GM12878 (cell line): ENCODE results near the gene CCDC18. TPM values are rescaled to one million over a fixed set of nuclear protein-coding genes. Genes with fewer than 3 reads are reported as not detected.

Experiments
- ATAC-seq: fragments of 200-7000 bp; cut with Tn5 transposase; 3 replicates; pipeline ENCODE4 v1.9.1; 2020; ENCODE audit warnings: mild to moderate bottlenecking, moderate library complexity
- BruUV-seq: library from RNA; stranded (reverse); fragments of 400-500 nt; replicated peaks from 2 replicates; lab custom pipeline; 2021; lab: Mats Ljungman, UMichigan
- CTCF ChIA-PET: fragments of 300-600 bp; sonication (Branson Sonifier 250); formaldehyde crosslinking; extraction: SDS; loops from one replicate; lab custom pipeline; 2021; ENCODE audit warnings: inconsistent platforms; lab: Yijun Ruan, JAX
- POLR2A ChIA-PET: fragments of 350-600 bp; formaldehyde crosslinking; extraction: SDS; loops from one replicate; lab custom pipeline; 2021; ENCODE audit warnings: inconsistent platforms; lab: Charles Lee
- RAD21 ChIA-PET: fragments of 300-600 bp; sonication (Branson Sonifier 250); formaldehyde crosslinking; loops from one replicate; lab custom pipeline; 2023; ENCODE audit warnings: antibody characterized with exemption; ENCODE audit not compliant: unreplicated experiment; lab: Charles Lee
- SMC1A ChIA-PET: fragments of 300-600 bp; sonication (Branson Sonifier 250); formaldehyde crosslinking; loops from one replicate; lab custom pipeline; 2023; ENCODE audit not compliant: unreplicated experiment, uncharacterized antibody; lab: Charles Lee
- DNase-seq: peaks from one replicate; pipeline ENCODE4 v3.0.0-alpha.2; 2011; ENCODE audit warnings: low read depth, low spot score
- FAIRE-seq: peaks from 3 replicates; lab custom pipeline; 2011; peaks lifted over from hg19 to GRCh38; lab: Jason Lieb, UNC
- H2AFZ ChIP-seq: 2 replicates; pipeline ENCODE4 v1.6.0; 2011; ENCODE audit warnings: low read depth, low read length, control low read depth; ENCODE audit not compliant: control insufficient read depth
- H3K27ac ChIP-seq: 2 replicates; pipeline ENCODE4 v1.5.1; 2011; ENCODE audit warnings: control low read depth; ENCODE audit not compliant: control insufficient read depth, insufficient read depth
- H3K27me3 ChIP-seq, 2 experiments: replicated peaks in 1 of 2; 2 replicates each; pipeline versions ENCODE4 v1.6.0 to v1.6.1; 2011; ENCODE audit warnings: low read length in 1 of 2; ENCODE audit not compliant: control insufficient read depth in 2 of 2, insufficient read depth in 2 of 2
- H3K36me3 ChIP-seq, 2 experiments: 2 replicates each; pipeline ENCODE4 v1.5.1; 2011; ENCODE audit warnings: low read length in 1 of 2; ENCODE audit not compliant: control insufficient read depth in 2 of 2, insufficient read depth in 2 of 2
- H3K4me1 ChIP-seq: 2 replicates; pipeline ENCODE4 v1.6.1; 2011; ENCODE audit warnings: mild to moderate bottlenecking, low read length, moderate library complexity, mixed read lengths; ENCODE audit not compliant: control insufficient read depth, insufficient read depth
- H3K4me2 ChIP-seq: 2 replicates; pipeline ENCODE4 v1.6.0; 2011; ENCODE audit warnings: control low read depth; ENCODE audit not compliant: control insufficient read depth, insufficient read depth
- H3K4me3 ChIP-seq: fragments of 200-600 bp; sonication (generic); 2 replicates; pipeline ENCODE4 v1.5.1; 2016
- H3K79me2 ChIP-seq: 2 replicates; pipeline ENCODE4 v1.6.0; 2011; ENCODE audit warnings: low read length; ENCODE audit not compliant: control insufficient read depth, insufficient read depth
- H3K9ac ChIP-seq: 2 replicates; pipeline ENCODE4 v1.8.0; 2011; ENCODE audit warnings: low read length, control low read depth, mixed read lengths; ENCODE audit not compliant: control insufficient read depth, insufficient read depth
- H3K9me3 ChIP-seq: replicated peaks from 3 replicates; pipeline ENCODE4 v1.5.1; 2011; ENCODE audit warnings: mild to moderate bottlenecking, low read length; ENCODE audit not compliant: control insufficient read depth, insufficient read depth
- H4K20me1 ChIP-seq: 2 replicates; pipeline ENCODE4 v1.6.0; 2011; ENCODE audit not compliant: control insufficient read depth, insufficient read depth
- BCL11A ChIP-seq: IDR thresholded peaks from 2 replicates; pipeline ENCODE4 v1.6.1; 2011; ENCODE audit warnings: low read depth, low read length
- CBX3 ChIP-seq: fragments of 200-600 bp; sonication (generic); IDR thresholded peaks from 2 replicates; pipeline ENCODE4 v1.6.1; 2016; ENCODE audit warnings: low read depth, borderline replicate concordance
- CHD4 ChIP-seq: fragments of 200-600 bp; sonication (generic); IDR thresholded peaks from 2 replicates; pipeline ENCODE4 v1.6.1; 2016; ENCODE audit warnings: mild to moderate bottlenecking
- ETV6 ChIP-seq, 2 experiments: fragments of 450-650 bp in 1 of 2; IDR thresholded peaks in 1 of 2; conservative IDR thresholded peaks in 1 of 2; 2 replicates each; pipeline ENCODE4 v1.6.1; 2014; ENCODE audit warnings: antibody characterized with exemption in 1 of 2, borderline replicate concordance in 1 of 2, low read depth in 1 of 2, mild to moderate bottlenecking in 1 of 2, moderate library complexity in 1 of 2
- MXI1 ChIP-seq: fragments of 150-350 bp; IDR thresholded peaks from 2 replicates; pipeline ENCODE4 v1.6.1; 2011; ENCODE audit warnings: low read depth, mild to moderate bottlenecking, inconsistent platforms, low read length, improper control_type of control experiment
- MYB ChIP-seq: fragments of 150-350 bp; IDR thresholded peaks from 2 replicates; pipeline ENCODE4 v1.6.1; 2014; ENCODE audit warnings: mild to moderate bottlenecking, low read depth, low read length, borderline replicate concordance
- NRF1 ChIP-seq: conservative IDR thresholded peaks from 2 replicates; pipeline ENCODE4 v1.6.1; 2011; ENCODE audit warnings: mild to moderate bottlenecking, low read depth, low read length, improper control_type of control experiment
- SMARCA5 ChIP-seq: fragments of 450-650 bp; IDR thresholded peaks from 2 replicates; pipeline ENCODE4 v1.6.1; 2017; ENCODE audit warnings: mild to moderate bottlenecking
- SREBF2 ChIP-seq: IDR thresholded peaks from 2 replicates; pipeline ENCODE4 v1.6.1; 2012; ENCODE audit warnings: mild to moderate bottlenecking, low read length
- WRNIP1 ChIP-seq: IDR thresholded peaks from 2 replicates; pipeline ENCODE4 v1.6.1; 2011; ENCODE audit warnings: low read depth, low read length, improper control_type of control experiment, borderline replicate concordance
- YY1 ChIP-seq: IDR thresholded peaks from 2 replicates; pipeline ENCODE4 v1.6.1; 2011; ENCODE audit warnings: low read depth, mild to moderate bottlenecking, low read length
- ZNF384 ChIP-seq: IDR thresholded peaks from 2 replicates; pipeline ENCODE4 v1.6.1; 2012; ENCODE audit warnings: low read depth, mild to moderate bottlenecking, low read length, improper control_type of control experiment, borderline replicate concordance
- WGBS: methylation state at CpG from one replicate; pipeline ENCODE4 v1.1.6; 2016; ENCODE audit warnings: low lambda C conversion rate; ENCODE audit not compliant: insufficient replicate concordance, insufficient coverage; ENCODE audit errors: missing lambda C conversion rate; 5-methylcytosine and 5-hydroxymethylcytosine counted together
- in situ Hi-C: fragments of 300-500 bp; cut with MboI; formaldehyde crosslinking; loops from 9 replicates; pipeline ENCODE4 v1.14.3; 2018; ENCODE audit warnings: mixed read lengths
- intact Hi-C: fragments of 100-400 bp; cut with micrococcal nuclease; formaldehyde crosslinking; loops from one replicate; pipeline ENCODE4 v1.14.2; 2022; ENCODE audit not compliant: unreplicated experiment
- polyA plus RNA-seq, 11 experiments: library from polyadenylated mRNA; depleted of rRNA in 4 of 11; unstranded in 6 of 11; stranded (reverse) in 5 of 11; fragments of >200 nt; fragmentation: Nextera tagmentation in 4 of 11; fragmentation: Illumina TruSeq in 1 of 11; extraction: Ambion mirVana in 4 of 11; extraction: Trizol in 1 of 11; gene quantifications; 1 replicate in 1 of 11; 2 replicates in 10 of 11; pipeline versions ENCODE4 v1.2.1 to v1.2.3, GENCODE V29; 2011 to 2016; ENCODE audit warnings: inconsistent platforms in 2 of 11, missing spikeins in 2 of 11, low read depth in 1 of 11
- total RNA-seq, 4 experiments: library from RNA; depleted of rRNA in 3 of 4; stranded (reverse); fragments of >200 nt in 3 of 4; fragmentation: Illumina TruSeq in 1 of 4; extraction: Trizol in 1 of 4; gene quantifications; 2 replicates each; pipeline versions ENCODE4 v1.2.1 to v1.2.3, GENCODE V29; 2013 to 2021
- TF ChIP-seq, protein P1 (sequence below): fragments of 450-650 bp; formaldehyde crosslinking; IDR thresholded peaks from 2 replicates; pipeline ENCODE4 v1.4.0; 2022; ENCODE audit warnings: mild to moderate bottlenecking, moderate library complexity
- TF ChIP-seq, protein P2 (sequence below): fragments of 450-650 bp; IDR thresholded peaks from 2 replicates; pipeline ENCODE4 v1.6.1; 2017; ENCODE audit warnings: antibody characterized with exemption, mild to moderate bottlenecking, moderate library complexity
- TF ChIP-seq, protein P3 (sequence below): fragments of 450-650 bp; IDR thresholded peaks from 2 replicates; pipeline ENCODE4 v1.6.1; 2017; ENCODE audit warnings: low read depth, mild to moderate bottlenecking, moderate library complexity

CCDC18 gene
- total and polyA plus RNA-seq, 10 of the 15 experiments (the other 5 are each of a cell fraction or from before 2014, with no cell fraction given): 15.6 to 34.9 (median 19.5) TPM

DNA sequence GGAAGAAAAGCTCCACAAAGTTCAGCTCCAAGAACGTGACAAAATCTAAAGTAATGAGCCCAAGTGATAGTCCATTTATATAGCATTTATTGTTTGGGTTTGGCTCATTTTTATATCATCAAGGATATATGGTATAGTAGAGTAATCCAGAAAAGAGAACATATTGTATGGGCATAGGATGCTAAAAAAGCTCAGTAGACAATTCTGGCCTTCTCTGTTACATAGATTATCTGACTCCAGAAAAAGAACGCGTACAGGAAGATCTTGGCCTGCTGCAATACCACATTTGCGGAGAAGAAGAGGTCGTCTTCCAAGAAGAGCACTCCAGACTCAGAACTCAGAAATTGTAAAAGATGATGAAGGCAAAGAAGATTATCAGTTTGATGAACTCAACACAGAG lies 44.1 kb upstream of the CCDC18 start:
- Histone ChIP-seq H3K9me3 (no peaks in the 10 kb centered on the region), H3K27ac (no peak overlapping the region), H3K27me3 (no peaks in the 10 kb centered on the region), H3K4me2 (no peak overlapping the region)
- DNase-seq: no peak
- RAD21 ChIA-PET: no interaction called here
- intact Hi-C loops: no loop called here
- TF ChIP-seq MYB: no peak
- no peak for TF ChIP-seq ZNF384
- TF ChIP-seq WRNIP1: no peak
- TF ChIP-seq NRF1: no peak
- TF ChIP-seq, protein P1, sequence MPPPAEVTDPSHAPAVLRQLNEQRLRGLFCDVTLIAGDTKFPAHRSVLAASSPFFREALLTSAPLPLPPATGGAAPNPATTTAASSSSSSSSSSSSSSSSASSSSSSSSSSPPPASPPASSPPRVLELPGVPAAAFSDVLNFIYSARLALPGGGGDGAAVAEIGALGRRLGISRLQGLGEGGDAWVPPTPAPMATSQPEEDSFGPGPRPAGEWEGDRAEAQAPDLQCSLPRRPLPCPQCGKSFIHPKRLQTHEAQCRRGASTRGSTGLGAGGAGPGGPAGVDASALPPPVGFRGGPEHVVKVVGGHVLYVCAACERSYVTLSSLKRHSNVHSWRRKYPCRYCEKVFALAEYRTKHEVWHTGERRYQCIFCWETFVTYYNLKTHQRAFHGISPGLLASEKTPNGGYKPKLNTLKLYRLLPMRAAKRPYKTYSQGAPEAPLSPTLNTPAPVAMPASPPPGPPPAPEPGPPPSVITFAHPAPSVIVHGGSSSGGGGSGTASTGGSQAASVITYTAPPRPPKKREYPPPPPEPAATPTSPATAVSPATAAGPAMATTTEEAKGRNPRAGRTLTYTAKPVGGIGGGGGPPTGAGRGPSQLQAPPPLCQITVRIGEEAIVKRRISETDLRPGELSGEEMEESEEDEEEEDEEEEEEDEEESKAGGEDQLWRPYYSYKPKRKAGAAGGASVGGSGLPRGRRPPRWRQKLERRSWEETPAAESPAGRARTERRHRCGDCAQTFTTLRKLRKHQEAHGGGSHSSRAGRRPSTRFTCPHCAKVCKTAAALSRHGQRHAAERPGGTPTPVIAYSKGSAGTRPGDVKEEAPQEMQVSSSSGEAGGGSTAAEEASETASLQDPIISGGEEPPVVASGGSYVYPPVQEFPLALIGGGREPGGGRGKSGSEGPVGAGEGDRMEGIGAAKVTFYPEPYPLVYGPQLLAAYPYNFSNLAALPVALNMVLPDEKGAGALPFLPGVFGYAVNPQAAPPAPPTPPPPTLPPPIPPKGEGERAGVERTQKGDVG (CRISPR knock-in tag): no peak
- TF ChIP-seq CBX3: no peak
- TF ChIP-seq BCL11A: no peak
- TF ChIP-seq MXI1: no peak
- no peak for TF ChIP-seq SMARCA5
- TF ChIP-seq SREBF2: no peak
- no peak for TF ChIP-seq CHD4
- TF ChIP-seq, protein P2, sequence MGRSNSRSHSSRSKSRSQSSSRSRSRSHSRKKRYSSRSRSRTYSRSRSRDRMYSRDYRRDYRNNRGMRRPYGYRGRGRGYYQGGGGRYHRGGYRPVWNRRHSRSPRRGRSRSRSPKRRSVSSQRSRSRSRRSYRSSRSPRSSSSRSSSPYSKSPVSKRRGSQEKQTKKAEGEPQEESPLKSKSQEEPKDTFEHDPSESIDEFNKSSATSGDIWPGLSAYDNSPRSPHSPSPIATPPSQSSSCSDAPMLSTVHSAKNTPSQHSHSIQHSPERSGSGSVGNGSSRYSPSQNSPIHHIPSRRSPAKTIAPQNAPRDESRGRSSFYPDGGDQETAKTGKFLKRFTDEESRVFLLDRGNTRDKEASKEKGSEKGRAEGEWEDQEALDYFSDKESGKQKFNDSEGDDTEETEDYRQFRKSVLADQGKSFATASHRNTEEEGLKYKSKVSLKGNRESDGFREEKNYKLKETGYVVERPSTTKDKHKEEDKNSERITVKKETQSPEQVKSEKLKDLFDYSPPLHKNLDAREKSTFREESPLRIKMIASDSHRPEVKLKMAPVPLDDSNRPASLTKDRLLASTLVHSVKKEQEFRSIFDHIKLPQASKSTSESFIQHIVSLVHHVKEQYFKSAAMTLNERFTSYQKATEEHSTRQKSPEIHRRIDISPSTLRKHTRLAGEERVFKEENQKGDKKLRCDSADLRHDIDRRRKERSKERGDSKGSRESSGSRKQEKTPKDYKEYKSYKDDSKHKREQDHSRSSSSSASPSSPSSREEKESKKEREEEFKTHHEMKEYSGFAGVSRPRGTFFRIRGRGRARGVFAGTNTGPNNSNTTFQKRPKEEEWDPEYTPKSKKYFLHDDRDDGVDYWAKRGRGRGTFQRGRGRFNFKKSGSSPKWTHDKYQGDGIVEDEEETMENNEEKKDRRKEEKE: no peak
- TF ChIP-seq, protein P3, sequence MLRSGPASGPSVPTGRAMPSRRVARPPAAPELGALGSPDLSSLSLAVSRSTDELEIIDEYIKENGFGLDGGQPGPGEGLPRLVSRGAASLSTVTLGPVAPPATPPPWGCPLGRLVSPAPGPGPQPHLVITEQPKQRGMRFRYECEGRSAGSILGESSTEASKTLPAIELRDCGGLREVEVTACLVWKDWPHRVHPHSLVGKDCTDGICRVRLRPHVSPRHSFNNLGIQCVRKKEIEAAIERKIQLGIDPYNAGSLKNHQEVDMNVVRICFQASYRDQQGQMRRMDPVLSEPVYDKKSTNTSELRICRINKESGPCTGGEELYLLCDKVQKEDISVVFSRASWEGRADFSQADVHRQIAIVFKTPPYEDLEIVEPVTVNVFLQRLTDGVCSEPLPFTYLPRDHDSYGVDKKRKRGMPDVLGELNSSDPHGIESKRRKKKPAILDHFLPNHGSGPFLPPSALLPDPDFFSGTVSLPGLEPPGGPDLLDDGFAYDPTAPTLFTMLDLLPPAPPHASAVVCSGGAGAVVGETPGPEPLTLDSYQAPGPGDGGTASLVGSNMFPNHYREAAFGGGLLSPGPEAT: no peak
- no peak for TF ChIP-seq ETV6 (conservative IDR thresholded peaks at IDR 0.05 in 1 of 2, IDR thresholded peaks at IDR 0.05 in 1 of 2; ENCODE audit: borderline replicate concordance in 1 of 2, low read depth in 1 of 2)
- TF ChIP-seq YY1: no peak
- TF ChIP-seq, all 136 proteins: peak for 0
- ChIA-PET POLR2A (no interaction called here), SMC1A (interaction anchor here (1.1 kb wide), 1 partner anchor 22 kb away, joined by 3 read pairs; no protein-coding TSS in a partner anchor), CTCF (interaction anchor here (0.6 to 1.0 kb wide), 2 partner anchors 22 to 28 kb away, joined by 3 read pairs; no protein-coding TSS in a partner anchor)
- Histone ChIP-seq H3K4me3 (no peak overlapping the region), H3K36me3 (peaks cover 4 to 19% of the 10 kb centered on the region in 2 experiments), H2AFZ (no peak overlapping the region), H3K9ac (no peak overlapping the region), H4K20me1 (no peaks in the 10 kb centered on the region), H3K4me1 (no peaks in the 10 kb centered on the region), H3K79me2 (no peaks in the 10 kb centered on the region)
- WGBS: 87% methylated on average over 5 of the region's 5 CpGs
- BruUV-seq: no TSS peak
- no peak for FAIRE-seq
- no peak for ATAC-seq
- in situ Hi-C loops: no loop called here
